ENCODE data around the gene PFN3.
A peak's percentile ranks its signal among the peaks of the same experiment; 100 is the strongest.

PFN3 gene

GRCh38 chr5:177359451-177359851, 41.0 kb downstream of the PFN3 start:
- no peak for DNase-seq

- no peak for DNase-seq
Measured at GRCh38 chr5:177358370-177358819, 42.1 kb downstream of the PFN3 start.

GRCh38 chr5:177357459-177358351, 42.8 kb downstream of the PFN3 start, which contains the start of gene RGS14:
RGS14 (plus strand) TSS chr5:177357924; CDS start chr5:177358025, 101 bp downstream.
- no peak for DNase-seq

- no peak for DNase-seq
Measured at GRCh38 chr5:177357146-177357458, 43.4 kb downstream of the PFN3 start.

GRCh38 chr5:177356746-177357145, 43.7 kb downstream of the PFN3 start:
- DNase-seq = no peak

GRCh38 chr5:177355868-177356168, 44.6 kb downstream of the PFN3 start:
- DNase-seq = no peak

GRCh38 chr5:177355162-177355867, 45.1 kb downstream of the PFN3 start:
- DNase-seq = no peak

- no peak for DNase-seq
Measured at GRCh38 chr5:177354711-177355110, 45.8 kb downstream of the PFN3 start.

- no peak for DNase-seq
Measured at GRCh38 chr5:177354256-177354655, 46.2 kb downstream of the PFN3 start.

GRCh38 chr5:177353093-177353492, 47.4 kb downstream of the PFN3 start:
- no peak for DNase-seq

- peak; percentile 84 for DNase-seq
Measured at GRCh38 chr5:177351392-177352329, 48.8 kb downstream of the PFN3 start, which contains the start of gene LMAN2. LMAN2 (minus strand) TSS chr5:177351668; CDS start chr5:177351647, 21 bp downstream.

GRCh38 chr5:177350776-177351391, 49.6 kb downstream of the PFN3 start:
- DNase-seq = no peak
